OCI-LY1 (cell line): ENCODE measurements around the gene GPX8.

ENCODE experiments used
- H2AFZ ChIP-seq: fragments of 200-600 bp; sonication (generic), shearing (Covaris generic); 2 replicates; pipeline ENCODE4 v1.6.0; 2014; ENCODE audit warnings: antibody characterized with exemption, mild to moderate bottlenecking, low read length
- H3F3A ChIP-seq: fragments of 200-600 bp; sonication (generic), shearing (Covaris generic); 2 replicates; pipeline ENCODE4 v1.6.0; 2014; ENCODE audit warnings: mild to moderate bottlenecking, antibody characterized with exemption, low read length, moderate library complexity; ENCODE audit not compliant: insufficient read depth
- H3K27ac ChIP-seq: fragments of 200-600 bp; sonication (generic); 2 replicates; pipeline ENCODE4 v1.5.1; 2014; ENCODE audit warnings: low read length, mixed run types, mild to moderate bottlenecking, low read depth; ENCODE audit not compliant: poor library complexity, severe bottlenecking
- H3K27me3 ChIP-seq: fragments of 200-600 bp; sonication (generic); 2 replicates; pipeline ENCODE4 v1.6.0; 2014; ENCODE audit warnings: antibody characterized with exemption, mild to moderate bottlenecking, low read length, moderate library complexity; ENCODE audit not compliant: insufficient read depth
- H3K36me3 ChIP-seq: fragments of 200-600 bp; sonication (generic); 2 replicates; pipeline ENCODE4 v1.6.1; 2014; ENCODE audit warnings: mild to moderate bottlenecking, antibody characterized with exemption, low read length, moderate library complexity, mixed read lengths; ENCODE audit not compliant: insufficient read depth
- H3K4me1 ChIP-seq: fragments of 200-600 bp; sonication (generic); 2 replicates; pipeline ENCODE4 v1.5.1; 2014; ENCODE audit warnings: mild to moderate bottlenecking, low read length, moderate library complexity; ENCODE audit not compliant: insufficient read depth, severe bottlenecking
- H3K4me2 ChIP-seq: fragments of 200-600 bp; sonication (generic), shearing (Covaris generic); 2 replicates; pipeline ENCODE4 v1.6.1; 2014; ENCODE audit warnings: low read length
- H3K4me3 ChIP-seq: fragments of 200-600 bp; sonication (generic); 2 replicates; pipeline ENCODE4 v1.5.1; 2014; ENCODE audit warnings: low read length, low read depth, mild to moderate bottlenecking, mixed read lengths; ENCODE audit not compliant: poor library complexity, severe bottlenecking
- H3K79me2 ChIP-seq: fragments of 200-600 bp; shearing (Covaris generic); 2 replicates; pipeline ENCODE4 v1.6.1; 2016; ENCODE audit warnings: mixed run types, low read length, mixed read lengths; ENCODE audit not compliant: insufficient read depth
- H3K9ac ChIP-seq: fragments of 200-600 bp; sonication (generic), shearing (Covaris generic); 2 replicates; pipeline ENCODE4 v1.6.1; 2014; ENCODE audit warnings: mild to moderate bottlenecking, low read length, mixed read lengths
- H3K9me2 ChIP-seq: fragments of 200-600 bp; sonication (generic), shearing (Covaris generic); 2 replicates; pipeline ENCODE4 v1.6.1; 2014; ENCODE audit warnings: low read depth, mild to moderate bottlenecking, low read length, mixed read lengths
- H3K9me3 ChIP-seq: fragments of 200-600 bp; shearing (Covaris generic); 2 replicates; pipeline ENCODE4 v1.6.1; 2014; ENCODE audit warnings: low read length, mixed read lengths
- H4K20me1 ChIP-seq: fragments of 200-600 bp; sonication (generic), shearing (Covaris generic); 2 replicates; pipeline ENCODE4 v1.6.0; 2016; ENCODE audit warnings: mild to moderate bottlenecking, low read length; ENCODE audit not compliant: insufficient read depth
- EZH2 ChIP-seq: fragments of 200-600 bp; sonication (generic), shearing (Covaris generic); IDR thresholded peaks from 2 replicates; pipeline ENCODE4 v1.8.0; 2017; ENCODE audit warnings: borderline replicate concordance, mixed run types, mild to moderate bottlenecking, antibody characterized with exemption, low read length, moderate library complexity, mixed read lengths
- TF ChIP-seq, protein P1 (sequence below): fragments of 200-600 bp; sonication (generic), shearing (Covaris generic); IDR thresholded peaks from 2 replicates; pipeline ENCODE4 v1.5.1; 2017; ENCODE audit warnings: mild to moderate bottlenecking, antibody characterized with exemption, low read length, moderate library complexity, mixed read lengths

GPX8 gene

DNA sequence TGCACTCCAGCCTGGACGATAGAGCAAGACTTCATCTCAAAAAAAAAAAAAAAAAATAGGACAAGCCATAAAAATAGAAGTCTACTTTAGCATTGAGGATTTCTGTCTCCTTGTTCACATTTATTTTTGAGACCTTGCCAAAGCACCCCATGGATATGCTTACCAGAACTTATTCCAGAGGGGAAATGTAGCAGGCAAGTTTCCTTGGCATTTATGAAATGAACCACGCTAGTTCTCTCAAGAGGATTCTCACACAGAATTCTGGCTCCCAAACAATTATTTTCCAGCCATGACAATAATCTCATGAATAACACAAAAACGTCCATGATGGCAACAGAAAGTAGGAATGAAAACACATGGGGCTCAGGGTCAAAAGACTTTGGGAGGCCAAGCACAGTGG lies 23.4 kb upstream of the GPX8 start:
- Histone ChIP-seq H3K4me3 (no peak overlapping the region), H3K27me3 (no peaks in the 10 kb centered on the region), H3K36me3 (no peaks in the 10 kb centered on the region), H3K4me2 (no peak overlapping the region), H3K4me1 (no peaks in the 10 kb centered on the region), H2AFZ (no peak overlapping the region), H3K9me3 (no peaks in the 10 kb centered on the region), H3K79me2 (no peaks in the 10 kb centered on the region), H3F3A (no peaks in the 10 kb centered on the region), H3K9ac (no peak overlapping the region), H3K9me2 (no peaks in the 10 kb centered on the region), H4K20me1 (no peaks in the 10 kb centered on the region), H3K27ac (no peak overlapping the region)
- TF ChIP-seq, protein P1, sequence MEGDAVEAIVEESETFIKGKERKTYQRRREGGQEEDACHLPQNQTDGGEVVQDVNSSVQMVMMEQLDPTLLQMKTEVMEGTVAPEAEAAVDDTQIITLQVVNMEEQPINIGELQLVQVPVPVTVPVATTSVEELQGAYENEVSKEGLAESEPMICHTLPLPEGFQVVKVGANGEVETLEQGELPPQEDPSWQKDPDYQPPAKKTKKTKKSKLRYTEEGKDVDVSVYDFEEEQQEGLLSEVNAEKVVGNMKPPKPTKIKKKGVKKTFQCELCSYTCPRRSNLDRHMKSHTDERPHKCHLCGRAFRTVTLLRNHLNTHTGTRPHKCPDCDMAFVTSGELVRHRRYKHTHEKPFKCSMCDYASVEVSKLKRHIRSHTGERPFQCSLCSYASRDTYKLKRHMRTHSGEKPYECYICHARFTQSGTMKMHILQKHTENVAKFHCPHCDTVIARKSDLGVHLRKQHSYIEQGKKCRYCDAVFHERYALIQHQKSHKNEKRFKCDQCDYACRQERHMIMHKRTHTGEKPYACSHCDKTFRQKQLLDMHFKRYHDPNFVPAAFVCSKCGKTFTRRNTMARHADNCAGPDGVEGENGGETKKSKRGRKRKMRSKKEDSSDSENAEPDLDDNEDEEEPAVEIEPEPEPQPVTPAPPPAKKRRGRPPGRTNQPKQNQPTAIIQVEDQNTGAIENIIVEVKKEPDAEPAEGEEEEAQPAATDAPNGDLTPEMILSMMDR = no peak
- TF ChIP-seq EZH2 = no peak

DNA sequence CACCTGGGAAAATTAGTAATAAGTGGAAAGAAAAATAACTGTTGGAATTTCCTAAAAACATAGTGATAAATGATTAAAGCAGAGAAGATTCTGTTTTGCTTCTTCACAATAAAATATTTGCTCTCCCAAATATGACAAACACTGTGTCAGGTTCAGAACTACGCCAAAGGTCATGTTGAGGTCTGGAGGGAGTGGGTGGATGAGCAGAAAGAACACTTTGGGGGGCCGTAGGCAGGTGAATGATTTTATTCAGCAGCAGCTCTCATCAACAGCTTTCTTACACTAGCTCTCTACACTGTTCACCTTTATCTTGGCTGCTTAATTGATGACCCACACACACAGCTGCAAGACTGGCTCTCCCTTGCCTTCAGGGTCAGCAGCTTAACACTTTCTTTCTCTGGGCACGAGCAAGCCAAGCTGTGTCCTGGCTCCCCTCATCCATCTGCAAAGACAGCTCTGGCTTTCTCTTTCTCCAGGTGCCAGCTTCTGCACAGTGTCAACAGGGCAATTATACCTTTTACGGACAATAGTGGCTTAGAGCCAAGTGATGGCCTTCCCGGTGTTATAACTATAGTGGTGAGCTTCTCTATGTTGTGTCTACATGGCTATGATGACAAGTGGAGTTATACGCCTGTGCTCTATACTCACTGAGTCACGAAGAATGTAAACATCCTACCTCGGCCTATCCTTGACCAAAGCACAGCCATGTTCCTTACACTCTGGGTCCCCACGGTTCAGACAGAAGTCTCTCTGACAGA lies 18.9 kb upstream of the GPX8 start:
- Histone ChIP-seq H3K27me3 (no peaks in the 10 kb centered on the region), H3F3A (no peaks in the 10 kb centered on the region), H3K4me3 (no peak overlapping the region), H3K4me2 (no peak overlapping the region), H3K27ac (no peak overlapping the region), H2AFZ (no peak overlapping the region), H3K36me3 (no peaks in the 10 kb centered on the region), H3K4me1 (no peaks in the 10 kb centered on the region), H4K20me1 (no peaks in the 10 kb centered on the region), H3K9me2 (no peaks in the 10 kb centered on the region), H3K9me3 (no peaks in the 10 kb centered on the region), H3K9ac (no peak overlapping the region), H3K79me2 (no peaks in the 10 kb centered on the region)
- TF ChIP-seq EZH2 = no peak
- TF ChIP-seq, protein P1 = no peak

DNA sequence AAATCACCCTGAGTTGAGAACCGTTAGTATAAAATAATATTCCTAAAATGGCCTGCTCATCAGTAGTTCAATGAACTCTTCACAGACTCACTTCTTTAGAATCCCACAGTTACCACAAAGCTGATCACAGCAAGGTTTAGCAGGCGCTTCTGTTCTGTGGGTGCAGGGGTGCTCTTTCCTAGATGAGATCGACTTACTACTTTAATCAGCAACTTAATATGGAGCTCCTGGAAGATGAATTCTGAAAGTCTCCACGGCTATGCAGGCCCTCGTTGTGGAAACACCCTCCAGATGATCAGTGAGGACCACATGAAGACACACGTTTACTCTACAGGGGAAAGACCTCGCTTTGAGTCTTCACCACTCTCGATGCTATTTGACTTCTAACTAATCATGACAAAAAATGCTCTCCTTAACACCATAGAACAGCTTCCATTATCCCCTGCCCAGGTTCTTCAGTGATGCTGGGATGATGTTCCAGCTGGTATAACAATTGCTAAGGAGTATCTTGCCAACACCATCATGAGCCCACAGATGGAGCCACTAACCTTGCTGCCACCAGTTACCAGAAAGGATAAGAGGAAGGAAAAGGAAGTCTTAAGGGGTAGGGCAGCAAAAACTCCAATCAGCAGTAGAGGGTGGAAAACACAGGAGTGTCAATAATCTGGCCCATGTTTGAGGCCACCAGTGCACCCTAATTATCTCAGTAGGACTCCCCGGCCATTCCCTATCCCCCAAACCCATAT lies 17.9 kb upstream of the GPX8 start:
- no peaks in the 10 kb centered on the region for H3K27me3 ChIP-seq
- no peak overlapping the region for H3K4me2 ChIP-seq
- H3F3A ChIP-seq = no peaks in the 10 kb centered on the region
- H3K36me3 ChIP-seq = no peaks in the 10 kb centered on the region
- no peaks in the 10 kb centered on the region for H3K79me2 ChIP-seq
- H2AFZ ChIP-seq = no peak overlapping the region
- no peak overlapping the region for H3K4me3 ChIP-seq
- H3K4me1 ChIP-seq = no peaks in the 10 kb centered on the region
- no peak for TF ChIP-seq EZH2
- TF ChIP-seq, protein P1 = no peak
- no peaks in the 10 kb centered on the region for H3K9me2 ChIP-seq
- no peak overlapping the region for H3K27ac ChIP-seq
- H3K9me3 ChIP-seq = no peaks in the 10 kb centered on the region
- no peak overlapping the region for H3K9ac ChIP-seq
- H4K20me1 ChIP-seq = no peaks in the 10 kb centered on the region
